ENCODE results near the gene GPATCH2L.

DNA sequence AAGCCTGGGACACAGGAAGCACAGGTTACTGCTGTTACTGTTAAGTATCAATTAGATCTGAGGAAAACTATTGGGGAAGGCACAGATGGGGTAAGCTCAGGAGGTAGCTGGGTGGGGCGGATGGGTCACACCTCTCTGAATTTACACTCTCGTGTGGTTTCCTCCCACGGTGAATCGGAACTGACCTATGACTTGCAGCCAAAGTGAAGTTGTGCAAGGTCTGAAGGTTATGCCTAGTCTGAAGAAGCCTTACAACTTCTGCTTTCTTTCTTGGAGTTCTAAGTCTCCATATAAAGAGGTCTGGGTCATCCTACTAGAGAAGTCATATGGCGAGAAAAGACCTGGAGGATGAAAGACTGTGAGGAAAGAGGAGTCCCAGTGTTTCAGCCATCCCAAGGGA lies 25.6 kb upstream of the GPATCH2L start:
- TF ChIP-seq, protein P1, sequence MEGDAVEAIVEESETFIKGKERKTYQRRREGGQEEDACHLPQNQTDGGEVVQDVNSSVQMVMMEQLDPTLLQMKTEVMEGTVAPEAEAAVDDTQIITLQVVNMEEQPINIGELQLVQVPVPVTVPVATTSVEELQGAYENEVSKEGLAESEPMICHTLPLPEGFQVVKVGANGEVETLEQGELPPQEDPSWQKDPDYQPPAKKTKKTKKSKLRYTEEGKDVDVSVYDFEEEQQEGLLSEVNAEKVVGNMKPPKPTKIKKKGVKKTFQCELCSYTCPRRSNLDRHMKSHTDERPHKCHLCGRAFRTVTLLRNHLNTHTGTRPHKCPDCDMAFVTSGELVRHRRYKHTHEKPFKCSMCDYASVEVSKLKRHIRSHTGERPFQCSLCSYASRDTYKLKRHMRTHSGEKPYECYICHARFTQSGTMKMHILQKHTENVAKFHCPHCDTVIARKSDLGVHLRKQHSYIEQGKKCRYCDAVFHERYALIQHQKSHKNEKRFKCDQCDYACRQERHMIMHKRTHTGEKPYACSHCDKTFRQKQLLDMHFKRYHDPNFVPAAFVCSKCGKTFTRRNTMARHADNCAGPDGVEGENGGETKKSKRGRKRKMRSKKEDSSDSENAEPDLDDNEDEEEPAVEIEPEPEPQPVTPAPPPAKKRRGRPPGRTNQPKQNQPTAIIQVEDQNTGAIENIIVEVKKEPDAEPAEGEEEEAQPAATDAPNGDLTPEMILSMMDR (optimal IDR thresholded peaks at IDR 0.05 in 1 of 3, IDR thresholded peaks at IDR 0.05 in 1 of 3, conservative IDR thresholded peaks at IDR 0.05 in 1 of 3; ENCODE audit: extremely low read depth in 1 of 3, insufficient read depth in 2 of 3, low read length in 3 of 3), result no peak
- peak; percentile 36 for TF ChIP-seq EZH2 (IDR thresholded peaks at IDR 0.05; ENCODE audit: low read length)
